NCI-H146 treated with DMSO at 0.1 percent for 48 hours (cell line): ENCODE results near the gene PADI1.

Experiments
- DNase-seq: peaks from one replicate; lab custom pipeline; 2025; ENCODE audit not compliant: unreplicated experiment; lab: John Stamatoyannopoulos, UW

Gene PADI1

DNA sequence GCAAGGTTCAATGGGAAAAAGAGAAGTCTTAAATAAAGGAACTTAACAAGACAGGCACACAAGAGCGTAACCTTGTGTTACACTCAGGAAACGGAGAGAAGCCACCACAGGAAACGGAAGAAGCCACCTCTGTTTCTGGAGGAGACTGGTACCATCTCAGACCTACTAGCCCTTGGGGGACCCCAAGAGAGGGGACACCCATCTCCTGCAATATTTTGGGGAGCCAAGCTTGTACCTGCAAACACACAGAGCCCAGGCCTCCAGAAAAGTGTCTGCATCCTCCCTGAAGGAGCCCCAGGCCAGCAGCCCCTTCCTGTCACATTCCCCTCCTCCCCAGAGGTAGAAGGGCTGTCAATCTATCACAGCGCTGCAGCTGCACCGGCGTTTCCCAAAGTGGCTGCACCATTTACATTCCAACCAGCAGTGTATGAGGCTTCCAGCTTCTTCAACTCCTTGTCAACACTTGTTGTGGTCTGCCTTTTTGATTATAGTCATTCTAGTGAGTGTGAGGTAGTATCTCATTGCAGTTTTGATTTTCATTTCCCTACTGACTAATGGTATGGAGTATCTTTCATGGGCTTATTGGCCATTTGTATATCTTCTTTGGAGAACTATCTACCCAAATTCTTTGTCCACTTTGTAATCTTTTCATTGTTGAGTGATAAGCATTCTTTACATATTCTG is 23.0 kb upstream of the PADI1 start:
- DNase-seq: no peak

DNA sequence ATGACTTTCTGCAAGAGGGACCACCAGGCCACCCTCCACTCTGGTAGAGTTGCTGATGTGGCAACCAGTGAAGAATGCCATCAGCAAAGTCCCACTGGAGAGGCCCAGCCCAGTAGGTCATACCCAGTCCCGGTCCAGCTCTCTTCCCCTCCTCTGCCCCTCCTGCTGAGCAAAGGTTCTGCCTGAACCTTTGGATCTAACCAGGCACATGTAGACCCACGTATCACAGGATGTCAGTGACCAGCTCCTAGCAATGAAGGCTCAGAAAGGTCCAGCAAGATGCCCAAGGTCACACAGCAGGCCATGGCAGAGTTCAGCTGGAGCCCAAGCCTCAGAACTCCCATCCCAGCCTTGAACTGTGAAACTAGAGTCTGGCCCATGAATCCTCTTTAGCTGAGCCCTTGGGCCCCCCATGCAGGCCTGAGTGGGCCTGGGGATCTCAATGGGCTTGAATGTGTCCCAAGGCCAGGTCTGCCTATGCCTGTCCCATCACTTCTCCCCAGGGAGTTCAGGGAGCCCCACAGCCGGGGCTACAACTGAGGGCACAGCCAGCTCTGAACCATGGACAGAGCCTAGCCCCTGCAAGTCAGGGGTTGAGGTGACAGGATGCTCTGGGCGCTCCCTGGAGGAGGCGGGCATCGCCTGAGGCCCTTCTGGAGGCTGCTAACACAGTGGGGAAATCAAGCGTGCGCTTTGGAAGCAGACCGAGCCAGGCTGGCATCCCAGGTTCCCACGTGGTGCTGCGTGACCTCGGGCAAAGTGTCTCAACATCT is 21.4 kb upstream of the PADI1 start:
- DNase-seq: no peak

DNA sequence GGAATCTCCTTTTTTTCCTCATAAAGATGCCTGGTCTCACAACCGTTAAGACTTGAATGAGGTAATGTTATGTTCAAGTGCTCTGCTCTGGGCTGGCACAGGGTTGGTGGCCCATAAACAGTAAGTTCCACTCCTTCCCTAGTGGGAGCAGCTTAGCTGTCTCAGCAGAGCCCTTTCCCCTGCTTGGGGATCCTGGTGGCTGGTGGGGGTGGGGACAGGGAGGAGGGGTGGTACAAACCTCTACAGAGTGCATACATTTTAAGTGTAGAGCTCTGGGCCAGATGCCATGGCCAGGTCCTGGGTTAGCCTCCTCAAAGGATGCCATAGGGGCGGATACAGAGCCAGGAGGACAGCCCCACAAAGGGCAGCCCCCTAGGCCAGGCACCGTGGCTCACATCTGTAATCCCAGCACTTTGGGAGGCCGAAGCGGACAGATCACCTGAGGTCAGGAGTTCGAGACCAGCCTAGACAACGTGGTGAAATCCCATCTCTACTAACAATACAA is 20.7 kb upstream of the PADI1 start:
- DNase-seq: no peak

DNA sequence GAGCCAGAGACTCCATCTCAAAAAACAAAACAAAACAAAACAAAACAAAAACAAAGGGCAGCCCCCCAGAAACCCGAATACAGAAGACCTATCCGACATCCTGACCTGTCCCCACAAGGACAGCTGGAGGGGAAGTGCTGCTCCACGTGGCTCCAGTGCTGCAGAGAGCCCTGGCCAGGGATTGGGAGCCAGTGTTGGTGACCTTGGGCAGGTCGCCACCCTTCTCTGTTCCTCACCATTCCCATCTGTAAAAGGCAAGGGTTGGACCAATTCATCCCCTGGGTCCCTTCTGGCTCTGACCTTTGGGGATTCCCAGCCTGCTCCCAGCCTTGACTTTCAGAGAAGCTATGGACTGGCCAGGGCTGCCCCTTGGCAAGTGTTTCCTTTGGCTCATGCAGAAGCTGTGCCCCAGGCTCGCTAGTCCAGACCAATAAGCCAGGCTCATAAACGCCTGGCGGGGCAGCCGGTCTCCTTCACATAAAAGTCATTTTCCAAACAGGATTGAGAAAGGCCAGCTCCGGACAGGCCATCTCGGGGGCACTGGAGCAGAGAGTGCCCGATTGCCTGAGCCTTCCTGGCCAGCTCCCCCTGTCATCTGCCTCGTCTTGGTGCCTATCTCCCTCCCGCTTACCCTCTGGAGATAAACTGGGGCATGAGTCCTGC is 20.0 kb upstream of the PADI1 start:
- no peak for DNase-seq

DNA sequence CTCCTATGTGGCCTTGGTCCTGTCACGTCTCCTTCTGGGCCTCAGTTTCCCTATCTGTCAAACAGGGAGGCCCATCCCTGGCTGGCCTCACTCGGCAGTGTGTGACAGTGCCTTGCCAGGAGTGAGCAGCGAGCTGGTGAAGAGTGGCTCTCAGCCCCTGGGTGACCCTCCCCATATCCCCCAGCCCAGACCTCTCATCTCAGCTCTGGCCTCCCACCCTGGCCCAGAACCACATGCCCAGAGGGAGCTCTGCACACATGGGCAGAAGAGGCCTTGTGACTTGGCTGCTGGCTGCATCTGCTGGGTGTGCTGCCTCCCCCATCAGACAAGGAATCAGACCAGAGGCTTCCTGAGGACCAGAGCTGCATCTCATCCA is 19.5 kb upstream of the PADI1 start:
- DNase-seq: no peak

DNA sequence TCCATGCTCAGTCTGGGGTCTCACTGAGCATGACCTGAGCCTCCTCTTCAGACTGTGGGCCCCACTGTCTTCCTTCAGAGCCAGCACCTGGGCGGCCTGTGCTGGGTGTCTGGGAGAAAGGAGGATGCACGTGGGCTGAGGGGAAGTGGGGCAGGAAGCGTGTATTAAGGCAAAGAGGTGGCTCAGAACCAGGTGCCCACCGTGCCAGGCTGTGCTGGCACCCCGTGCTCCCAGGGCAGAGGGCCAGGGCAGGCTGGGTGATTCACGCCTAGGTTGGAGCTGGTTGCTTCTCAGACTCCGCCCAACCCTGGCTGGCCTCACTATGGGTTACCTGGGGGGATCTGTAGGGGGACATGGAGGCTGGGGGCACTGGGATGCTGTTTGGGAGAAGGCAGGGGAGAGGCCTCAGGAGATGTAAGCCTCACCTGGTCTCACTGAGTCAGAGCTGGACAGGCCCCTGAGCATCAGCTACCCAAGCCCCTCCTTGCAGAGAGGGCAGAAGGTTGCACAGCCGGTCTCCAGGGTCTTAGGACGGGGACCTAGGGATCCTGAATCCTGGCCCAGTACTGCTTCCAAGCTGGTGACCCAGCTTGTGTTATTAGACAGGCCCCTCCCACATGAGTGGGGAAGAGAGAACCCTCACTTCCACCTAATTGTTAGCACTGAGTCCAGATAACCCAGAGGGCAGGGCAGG is 18.6 kb upstream of the PADI1 start:
- DNase-seq: no peak

DNA sequence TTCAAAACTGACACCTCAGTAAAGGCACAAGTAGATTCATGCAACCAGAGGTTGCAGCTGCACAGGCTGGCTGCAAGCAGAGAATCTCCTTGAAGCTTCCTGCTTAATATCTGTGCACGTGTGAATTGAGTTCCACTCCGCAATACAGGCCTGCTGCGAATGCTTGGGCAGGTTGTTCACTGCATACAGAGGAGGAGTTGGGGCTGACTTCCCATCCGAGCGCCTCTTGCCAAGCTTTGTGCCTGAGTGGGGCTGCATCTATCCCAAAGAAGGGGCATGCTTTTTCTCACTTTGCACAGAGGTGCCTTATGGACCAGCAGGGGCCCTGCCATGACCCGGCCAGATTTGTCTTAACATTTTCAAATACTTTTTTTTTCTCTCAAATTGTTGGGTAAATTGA is 17.9 kb upstream of the PADI1 start:
- DNase-seq: no peak

DNA sequence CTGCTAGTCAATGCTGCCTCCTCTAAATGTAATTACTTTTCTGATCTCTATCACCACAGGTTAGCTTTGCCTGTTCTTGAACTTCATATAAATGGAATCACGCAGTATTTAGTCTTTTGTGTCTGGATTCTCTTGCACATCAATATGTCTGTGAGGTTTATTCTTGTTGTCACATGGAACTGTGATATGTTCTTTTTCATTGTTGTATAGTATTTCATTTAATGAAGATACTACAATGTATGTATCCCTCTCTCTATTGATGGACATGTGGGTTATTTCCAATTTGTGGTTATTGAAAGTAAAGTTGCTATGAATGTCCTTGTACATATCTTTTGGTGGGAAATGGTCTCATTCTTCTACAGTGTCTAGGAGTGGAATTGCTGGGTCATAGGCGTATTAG is 16.7 kb upstream of the PADI1 start:
- no peak for DNase-seq

DNA sequence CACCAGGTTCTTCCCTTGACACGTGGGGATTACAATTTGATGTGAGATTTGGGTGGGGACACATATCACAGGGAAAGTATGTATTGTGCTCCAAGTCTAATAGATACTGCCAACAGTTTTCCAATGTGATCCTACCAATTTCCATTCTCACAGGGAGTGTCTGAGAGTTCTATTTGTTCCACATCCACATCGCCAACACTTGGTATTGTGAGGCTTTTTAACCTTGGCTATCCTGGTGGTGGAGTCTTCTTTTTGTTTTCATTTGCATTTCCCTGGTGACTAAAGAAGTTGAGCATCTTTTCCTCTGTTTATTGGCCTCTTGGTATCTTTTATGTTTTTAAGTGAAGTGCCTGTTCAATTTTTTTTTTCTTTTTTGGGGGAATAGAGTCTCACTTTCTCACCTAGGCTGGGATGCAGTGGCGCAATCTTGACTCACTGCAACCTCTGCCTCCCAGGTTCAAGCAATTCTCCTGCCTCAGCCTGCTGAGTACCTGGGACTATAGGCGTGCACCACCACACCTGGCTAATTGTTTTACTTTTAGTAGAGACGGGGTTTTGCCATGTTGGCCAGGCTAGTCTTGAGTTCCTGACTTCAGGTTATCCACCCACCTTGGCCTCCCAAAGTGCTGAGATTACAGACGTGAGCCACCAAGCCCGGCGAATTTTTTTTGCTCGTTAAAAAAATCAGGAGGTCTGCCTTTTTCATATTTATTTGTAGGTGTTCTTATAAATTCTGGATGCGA is 15.9 kb upstream of the PADI1 start:
- DNase-seq: no peak

DNA sequence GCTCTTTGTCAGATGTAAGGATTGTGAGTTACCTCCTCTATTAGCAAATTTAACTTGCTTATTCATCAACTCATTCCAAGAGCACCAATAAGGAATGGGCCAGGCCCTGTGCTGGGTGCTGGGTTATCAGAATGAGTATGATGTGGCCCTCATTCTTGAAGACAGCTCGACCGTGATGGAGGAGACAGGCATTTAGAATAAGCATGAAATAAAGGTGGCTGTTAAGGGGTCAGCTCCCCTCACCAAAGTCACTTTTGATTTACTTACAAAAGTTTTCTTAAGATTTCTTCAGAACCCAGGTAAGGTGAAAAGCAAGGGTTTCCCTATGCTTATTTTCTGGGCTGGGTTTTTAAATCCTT is 15.3 kb upstream of the PADI1 start:
- no peak for DNase-seq

DNA sequence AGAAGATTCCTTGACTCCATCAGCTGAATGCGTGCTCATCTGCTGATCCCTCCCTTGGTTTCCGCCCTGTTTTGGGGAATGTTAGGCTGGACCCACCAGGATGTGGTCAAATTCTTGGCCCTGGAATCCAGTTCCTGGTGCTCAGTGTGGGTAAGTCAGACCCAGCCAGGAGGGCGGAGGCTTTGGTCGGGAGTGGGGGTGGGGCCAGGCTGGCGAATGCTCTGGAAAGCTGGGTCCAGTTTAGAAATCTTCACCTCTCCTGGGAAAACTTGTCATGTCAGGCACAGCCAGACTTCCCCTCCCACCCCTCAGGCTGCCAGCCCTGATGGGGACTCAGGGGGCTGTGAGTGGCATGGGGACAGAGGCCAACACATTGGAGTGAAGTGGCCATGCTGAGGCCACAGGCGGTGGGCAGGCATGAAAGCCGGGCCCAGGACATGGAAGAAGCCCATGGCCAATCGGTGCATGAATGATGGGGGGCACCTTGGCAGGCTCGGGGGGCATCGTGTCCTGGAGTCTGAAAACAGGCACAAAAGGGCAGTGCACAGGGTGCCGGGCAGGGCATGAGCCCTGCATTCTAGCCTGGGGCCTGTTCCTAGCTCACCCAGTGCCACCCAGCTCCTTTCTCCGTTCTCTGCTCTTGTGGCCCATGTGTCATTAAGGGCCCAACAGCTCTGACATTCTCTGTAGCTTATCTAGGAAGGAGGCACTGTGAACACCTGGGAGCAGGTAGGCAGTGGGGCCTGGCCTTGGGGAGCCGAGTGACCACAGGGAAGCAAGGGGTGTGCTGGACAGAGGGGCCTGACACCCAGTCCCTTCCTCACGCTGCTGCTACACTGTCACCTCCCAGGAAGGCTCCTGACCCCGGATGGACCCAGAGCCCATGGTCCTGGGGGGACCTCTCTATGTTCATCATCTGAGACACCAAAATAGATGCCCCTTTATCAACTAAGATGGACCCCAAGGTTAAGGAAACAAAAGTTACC is 14.6 kb upstream of the PADI1 start:
- no peak for DNase-seq

DNA sequence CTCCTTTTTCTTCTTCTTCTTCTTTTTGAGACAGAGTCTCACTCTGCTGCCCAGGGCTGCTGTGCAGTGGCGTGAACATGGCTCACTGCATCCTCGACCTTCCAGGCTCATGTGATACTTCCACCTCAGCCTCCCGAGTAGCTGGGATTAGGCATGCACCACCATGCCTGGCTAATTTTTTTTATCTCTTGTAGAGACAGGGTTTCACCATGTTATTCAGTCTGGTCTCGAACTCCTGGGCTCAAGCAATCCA is 13.0 kb upstream of the PADI1 start:
- DNase-seq: no peak

DNA sequence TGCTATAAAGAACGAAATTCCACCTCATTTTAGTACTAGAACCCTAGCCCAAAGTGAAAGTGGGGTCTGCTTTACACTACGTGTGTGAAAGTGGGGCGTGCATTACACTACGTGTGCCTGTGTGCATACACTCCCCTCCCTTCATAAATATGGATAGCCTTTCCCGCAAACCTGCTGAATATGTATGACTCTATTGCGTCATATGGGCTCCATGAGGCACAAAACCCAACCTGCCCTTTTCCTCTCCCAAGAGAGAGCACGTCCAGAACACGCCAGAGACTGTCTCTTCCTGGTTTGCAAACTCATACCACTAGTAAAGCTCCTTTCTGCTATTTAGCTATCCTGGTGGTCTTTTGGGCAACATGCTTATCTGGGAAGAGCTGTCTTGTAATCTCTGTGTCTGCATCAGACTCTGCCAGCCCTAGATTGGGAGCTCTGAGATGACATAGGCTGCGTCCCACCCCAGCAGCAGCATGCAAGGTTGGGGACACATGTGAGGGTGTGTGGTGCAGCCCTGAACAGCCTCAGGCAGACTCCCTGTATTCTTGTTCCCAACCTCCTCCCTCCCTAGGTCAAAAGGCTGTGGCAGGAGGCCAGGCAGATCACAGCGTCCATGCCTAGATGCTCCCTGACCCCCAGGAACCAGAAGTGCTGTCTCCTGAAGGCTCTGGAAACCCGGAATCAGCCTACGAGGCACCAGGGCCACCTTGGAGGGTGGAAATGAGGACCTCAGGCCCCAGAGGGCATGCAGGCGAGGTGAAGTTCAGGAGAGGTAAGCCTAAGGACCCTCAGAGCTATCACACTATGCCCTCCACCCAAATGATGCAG is 12.3 kb upstream of the PADI1 start:
- no peak for DNase-seq

DNA sequence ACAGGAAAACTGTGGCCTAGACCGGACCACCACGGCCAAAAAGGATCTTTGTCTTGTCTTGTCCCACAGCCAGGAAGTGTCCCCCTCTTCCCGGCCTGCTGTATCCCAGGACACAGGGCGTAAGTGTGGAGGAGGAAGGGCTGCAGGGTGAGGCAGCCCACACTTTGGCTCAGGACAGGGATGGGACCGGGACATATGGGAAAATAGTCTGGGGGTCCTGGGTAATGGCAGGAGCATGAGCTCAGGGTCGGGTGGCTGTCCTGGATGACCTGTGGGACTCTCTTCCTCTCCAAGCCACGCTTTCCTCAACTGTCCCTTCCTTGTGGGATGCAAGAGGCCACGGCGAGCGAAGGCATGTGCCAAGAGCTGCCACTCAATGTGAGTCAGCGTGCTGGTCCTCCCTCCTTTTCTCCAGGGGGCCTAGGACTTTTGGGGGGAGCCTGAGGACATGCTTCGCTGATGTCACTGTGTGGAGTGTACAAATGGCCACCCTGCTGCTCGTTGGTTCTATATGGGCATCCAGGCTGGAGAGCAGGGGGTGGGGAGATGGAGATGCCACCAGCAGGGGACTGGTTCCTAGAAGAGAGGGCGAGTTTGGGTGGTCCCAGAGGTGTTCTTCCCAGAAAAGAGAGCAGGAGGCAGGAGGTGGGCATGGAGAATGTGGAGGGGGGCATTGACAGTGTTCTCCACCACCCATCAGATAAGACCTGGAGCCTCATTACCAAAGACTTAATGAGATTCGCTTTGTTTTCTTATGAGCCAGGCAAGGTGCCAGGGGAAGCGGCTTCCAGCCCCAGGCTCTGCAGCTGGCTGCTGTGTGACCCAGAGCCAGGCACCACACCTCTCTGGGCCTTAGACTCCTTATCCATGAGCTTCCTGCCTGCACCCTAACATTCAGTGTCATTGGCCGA is 11.5 kb upstream of the PADI1 start:
- DNase-seq: no peak

DNA sequence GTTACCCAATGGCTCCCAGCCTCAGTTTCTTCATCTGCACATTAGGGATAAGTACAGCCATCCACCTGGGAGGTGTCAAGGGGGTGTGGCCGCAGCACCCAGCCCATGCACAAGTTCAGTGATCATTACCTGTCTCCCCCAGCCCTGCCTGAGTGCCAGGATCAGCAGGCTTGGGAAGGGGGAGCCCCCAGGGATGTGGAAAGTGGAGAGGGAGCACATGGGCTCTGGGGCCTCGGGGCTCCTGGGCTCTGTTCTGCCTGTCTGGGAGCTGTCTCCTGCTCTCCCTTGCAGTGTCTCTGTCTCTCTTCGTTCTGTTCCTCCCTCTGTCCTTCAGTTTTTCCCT is 10.8 kb upstream of the PADI1 start:
- DNase-seq: no peak

DNA sequence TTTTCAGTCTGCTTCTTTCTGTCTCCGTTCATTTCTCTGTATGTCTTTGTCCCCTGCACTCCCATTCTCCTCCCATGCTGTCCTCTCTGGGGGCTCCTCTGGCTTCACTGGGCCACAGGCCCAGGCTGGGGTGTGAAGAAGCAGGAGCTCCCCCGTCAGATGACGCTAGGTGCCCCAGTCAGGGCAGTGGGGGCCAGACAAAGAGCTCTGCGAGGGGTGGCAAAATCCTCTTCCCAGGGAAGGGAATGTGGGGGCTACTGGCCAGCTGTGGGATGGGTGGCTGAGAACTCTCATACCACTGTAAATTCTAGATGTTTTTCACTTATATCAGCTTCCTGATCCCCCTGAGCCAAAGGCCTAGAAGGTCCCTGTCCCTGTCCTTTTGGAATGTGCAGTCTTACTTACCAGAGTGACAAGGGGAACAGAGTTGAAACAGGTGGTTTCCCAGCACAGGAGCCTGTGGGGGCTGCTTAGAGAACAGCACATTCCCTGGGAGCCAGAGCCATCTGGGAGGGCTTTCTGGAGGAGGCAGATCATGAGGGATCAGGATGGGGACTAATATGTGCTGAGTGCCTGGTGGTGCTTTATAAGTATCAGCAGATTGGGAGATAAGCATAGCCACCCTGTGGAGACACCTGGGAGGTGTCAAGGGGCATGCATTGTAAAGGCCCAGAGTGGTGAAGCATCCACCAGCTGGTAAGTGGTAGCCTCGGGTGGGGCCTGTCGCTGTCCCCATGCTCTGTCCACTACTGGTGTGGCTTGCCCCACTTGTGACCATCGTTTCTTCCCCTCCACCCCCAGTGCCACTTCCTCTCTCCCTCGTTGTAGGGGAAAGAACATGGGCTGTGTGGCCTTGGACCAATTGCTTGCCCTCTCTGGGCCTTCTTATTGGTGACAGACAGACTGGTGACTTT is 10.1 kb upstream of the PADI1 start:
- no peak for DNase-seq

DNA sequence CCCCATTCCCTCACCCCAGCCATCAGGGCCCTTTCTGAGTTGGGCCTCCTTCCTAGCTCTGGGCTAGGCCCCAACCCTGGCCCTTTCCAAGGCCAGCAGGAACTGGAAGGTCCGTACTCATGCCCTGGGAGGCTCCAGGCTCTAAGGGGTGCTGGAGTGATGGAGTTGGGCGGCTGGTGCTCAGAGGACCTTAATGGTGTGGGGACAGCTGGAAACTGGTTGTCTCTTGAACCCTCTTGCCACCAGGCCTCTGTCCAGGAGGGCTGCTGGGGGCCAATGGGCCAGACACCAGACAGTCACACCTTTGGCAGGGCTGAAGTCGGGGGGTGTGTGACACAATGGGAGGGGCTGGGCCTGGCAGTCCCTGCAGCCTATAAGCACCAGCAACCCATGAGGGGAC is 9.2 kb upstream of the PADI1 start:
- no peak for DNase-seq
